Immature natural killer cell (primary cell): ENCODE results near the gene MYRIP. TPM values are rescaled to one million over a fixed set of nuclear protein-coding genes. Genes with fewer than 3 reads are reported as not detected.

Experiments
- DNase-seq, 3 donors: peaks; one replicate each; pipeline ENCODE4 v3.0.0; 2022; ENCODE audit warnings: mixed read lengths in 1 of 3
- H3K27ac Mint-ChIP-seq, 6 donors: one replicate each; pipeline ENCODE4 v1.8.0; 2020; ENCODE audit warnings: mixed read lengths in 6 of 6, mild to moderate bottlenecking in 5 of 6, inconsistent platforms in 4 of 6, moderate library complexity in 3 of 6
- H3K27me3 Mint-ChIP-seq, 3 donors: one replicate each; pipeline ENCODE4 v1.8.0; 2020 to 2021; ENCODE audit warnings: low read depth in 3 of 3, mild to moderate bottlenecking in 3 of 3, mixed read lengths in 3 of 3, moderate library complexity in 3 of 3, inconsistent platforms in 1 of 3
- H3K36me3 Mint-ChIP-seq, 3 donors: one replicate each; pipeline ENCODE4 v1.8.0; 2020; ENCODE audit warnings: mixed read lengths in 3 of 3, inconsistent platforms in 2 of 3, mild to moderate bottlenecking in 2 of 3
- H3K4me1 Mint-ChIP-seq, 2 donors: one replicate each; pipeline ENCODE4 v1.8.0; 2020; ENCODE audit warnings: inconsistent platforms in 2 of 2, mild to moderate bottlenecking in 2 of 2, mixed read lengths in 2 of 2, moderate library complexity in 1 of 2
- H3K4me3 Mint-ChIP-seq, 5 donors: one replicate each; pipeline ENCODE4 v1.8.0; 2020; ENCODE audit warnings: mild to moderate bottlenecking in 5 of 5, mixed read lengths in 5 of 5, inconsistent platforms in 3 of 5, moderate library complexity in 3 of 5
- H3K9me3 Mint-ChIP-seq, 6 donors: one replicate each; pipeline ENCODE4 v1.8.0; 2020; ENCODE audit warnings: mild to moderate bottlenecking in 6 of 6, mixed read lengths in 6 of 6, inconsistent platforms in 4 of 6, moderate library complexity in 3 of 6
- polyA plus RNA-seq, 3 donors: library from polyadenylated mRNA; unstranded; fragments of 300-500 nt; fragmentation: Illumina TruSeq; gene quantifications; one replicate each; pipeline ENCODE4 v1.2.3, GENCODE V29; 2021

MYRIP gene
- polyA plus RNA-seq, 3 donors from 2014 or later, result 0.06 TPM; not detected in 2

DNA sequence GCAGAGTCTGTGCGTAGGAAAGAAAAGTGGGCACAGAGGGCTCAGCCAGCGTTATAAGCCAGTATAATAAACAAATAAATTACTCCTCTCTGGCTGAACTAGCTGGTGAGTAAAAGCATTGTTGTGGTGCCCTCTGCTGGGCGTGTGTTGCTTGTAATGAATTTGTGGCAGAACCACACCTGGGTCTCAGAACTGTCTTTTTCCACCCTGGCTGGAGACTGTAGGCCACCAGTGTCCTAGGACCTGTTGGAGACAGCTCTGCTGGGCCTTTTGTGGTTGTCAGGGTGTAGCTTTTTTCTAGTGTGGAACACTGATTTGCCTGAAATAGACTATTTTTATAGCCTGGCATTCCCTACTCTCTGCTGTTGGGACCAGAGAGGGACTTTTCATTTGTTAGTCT lies 369.6 kb downstream of the MYRIP start:
- Mint-ChIP-seq H3K4me1 (no peaks in the 10 kb centered on the region), H3K36me3 (no peaks in the 10 kb centered on the region), H3K9me3 (no peaks in the 10 kb centered on the region), H3K27me3 (peaks cover 0 to 1% (median 0%) of the 10 kb centered on the region in 3 donors), H3K4me3 (no peak overlapping the region), H3K27ac (no peak overlapping the region)
- peak in 2 of 3 donors; percentile 18 to 21 for DNase-seq

GRCh38 chr3:40181182-40181581 lies 371.8 kb downstream of the MYRIP start:
- Mint-ChIP-seq H3K27me3 (peaks cover 0 to 1% (median 0%) of the 10 kb centered on the region in 3 donors), H3K4me3 (no peak overlapping the region), H3K27ac (no peak overlapping the region), H3K4me1 (peaks cover 0 to 7% of the 10 kb centered on the region in 2 donors), H3K9me3 (no peaks in the 10 kb centered on the region), H3K36me3 (no peaks in the 10 kb centered on the region)
- no peak for DNase-seq

GRCh38 chr3:40185029-40185695 lies 375.8 kb downstream of the MYRIP start:
- DNase-seq, result no peak
- H3K4me3 Mint-ChIP-seq, result no peak overlapping the region
- no peak overlapping the region for H3K27ac Mint-ChIP-seq
- H3K9me3 Mint-ChIP-seq, result no peaks in the 10 kb centered on the region
- peaks cover 0 to 3% (median 0%) of the 10 kb centered on the region in 3 donors for H3K27me3 Mint-ChIP-seq
- peaks cover 0 to 7% of the 10 kb centered on the region in 2 donors for H3K4me1 Mint-ChIP-seq
- H3K36me3 Mint-ChIP-seq, result no peaks in the 10 kb centered on the region

GRCh38 chr3:40186508-40186907 lies 377.1 kb downstream of the MYRIP start:
- no peak overlapping the region for H3K4me3 Mint-ChIP-seq
- H3K4me1 Mint-ChIP-seq, result peaks cover 0 to 7% of the 10 kb centered on the region in 2 donors
- no peak for DNase-seq
- H3K27me3 Mint-ChIP-seq, result peaks cover 0 to 4% (median 3%) of the 10 kb centered on the region in 3 donors
- H3K36me3 Mint-ChIP-seq, result no peaks in the 10 kb centered on the region
- H3K27ac Mint-ChIP-seq, result no peak overlapping the region
- H3K9me3 Mint-ChIP-seq, result no peaks in the 10 kb centered on the region

- Mint-ChIP-seq H3K9me3 (no peaks in the 10 kb centered on the region), H3K4me3 (no peak overlapping the region), H3K4me1 (peaks cover 0 to 7% of the 10 kb centered on the region in 2 donors), H3K36me3 (peaks cover 0 to 3% (median 0%) of the 10 kb centered on the region in 3 donors), H3K27me3 (peaks cover 0 to 7% (median 3%) of the 10 kb centered on the region in 3 donors), H3K27ac (no peak overlapping the region)
- DNase-seq, result no peak
Observed at GRCh38 chr3:40187945-40188344, 378.5 kb downstream of the MYRIP start.

DNA sequence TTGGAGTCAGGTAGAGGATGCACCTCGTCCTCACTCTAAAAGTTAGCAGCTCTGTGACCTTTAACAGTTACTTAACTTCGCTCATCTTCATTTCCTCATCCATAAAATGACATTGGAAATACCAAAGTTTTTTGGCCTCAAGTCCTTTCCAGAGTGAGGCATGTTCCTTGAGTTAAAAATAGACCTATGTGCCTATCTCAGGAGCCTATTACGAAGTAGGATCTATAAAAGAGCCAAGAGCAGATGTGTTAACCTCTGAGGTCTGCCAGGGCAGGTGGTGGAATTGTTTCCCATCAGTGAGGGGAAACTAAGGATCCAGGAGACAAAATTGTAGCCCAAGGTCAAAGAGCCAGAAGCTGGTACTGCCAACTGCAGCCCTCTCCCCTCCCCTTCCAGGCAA lies 379.7 kb downstream of the MYRIP start:
- no peak overlapping the region for H3K4me3 Mint-ChIP-seq
- no peak overlapping the region for H3K27ac Mint-ChIP-seq
- H3K9me3 Mint-ChIP-seq, result no peaks in the 10 kb centered on the region
- H3K27me3 Mint-ChIP-seq, result peaks cover 0 to 7% (median 3%) of the 10 kb centered on the region in 3 donors
- no peak for DNase-seq
- H3K4me1 Mint-ChIP-seq, result peaks cover 0 to 7% of the 10 kb centered on the region in 2 donors
- peaks cover 0 to 3% (median 0%) of the 10 kb centered on the region in 3 donors for H3K36me3 Mint-ChIP-seq

- Mint-ChIP-seq H3K9me3 (no peaks in the 10 kb centered on the region), H3K27ac (no peak overlapping the region), H3K4me1 (peaks cover 0 to 4% of the 10 kb centered on the region in 2 donors), H3K27me3 (peaks cover 0 to 7% (median 3%) of the 10 kb centered on the region in 3 donors), H3K36me3 (peaks cover 0 to 3% (median 0%) of the 10 kb centered on the region in 3 donors), H3K4me3 (no peak overlapping the region)
- no peak for DNase-seq
Observed at GRCh38 chr3:40190056-40190455, 380.6 kb downstream of the MYRIP start.

- H3K27ac Mint-ChIP-seq, result no peak overlapping the region
- H3K4me3 Mint-ChIP-seq, result no peak overlapping the region
- peaks cover 0 to 7% (median 3%) of the 10 kb centered on the region in 3 donors for H3K27me3 Mint-ChIP-seq
- no peaks in the 10 kb centered on the region for H3K9me3 Mint-ChIP-seq
- DNase-seq, result no peak
- H3K36me3 Mint-ChIP-seq, result peaks cover 0 to 3% (median 0%) of the 10 kb centered on the region in 3 donors
- no peaks in the 10 kb centered on the region for H3K4me1 Mint-ChIP-seq
Observed at GRCh38 chr3:40191251-40191650, 381.8 kb downstream of the MYRIP start.

- Mint-ChIP-seq H3K27me3 (peaks cover 0 to 7% (median 3%) of the 10 kb centered on the region in 3 donors), H3K4me3 (no peak overlapping the region), H3K9me3 (no peaks in the 10 kb centered on the region), H3K27ac (peak overlapping the region in 1 of 6 donors; percentile 39), H3K4me1 (no peaks in the 10 kb centered on the region), H3K36me3 (peaks cover 0 to 3% (median 0%) of the 10 kb centered on the region in 3 donors)
- peak; percentile 44 to 47 (median 45) for DNase-seq
Observed at GRCh38 chr3:40191850-40192448, 382.5 kb downstream of the MYRIP start.

GRCh38 chr3:40192628-40193027 lies 383.2 kb downstream of the MYRIP start:
- H3K4me1 Mint-ChIP-seq, result no peaks in the 10 kb centered on the region
- H3K27me3 Mint-ChIP-seq, result peaks cover 0 to 7% (median 3%) of the 10 kb centered on the region in 3 donors
- H3K4me3 Mint-ChIP-seq, result no peak overlapping the region
- no peak for DNase-seq
- no peak overlapping the region for H3K27ac Mint-ChIP-seq
- H3K9me3 Mint-ChIP-seq, result no peaks in the 10 kb centered on the region
- peaks cover 0 to 3% (median 0%) of the 10 kb centered on the region in 3 donors for H3K36me3 Mint-ChIP-seq

- Mint-ChIP-seq H3K27ac (no peak overlapping the region), H3K4me3 (no peak overlapping the region), H3K27me3 (peaks cover 0 to 2% (median 0%) of the 10 kb centered on the region in 3 donors), H3K4me1 (no peaks in the 10 kb centered on the region), H3K36me3 (no peaks in the 10 kb centered on the region), H3K9me3 (no peaks in the 10 kb centered on the region)
- no peak for DNase-seq
Observed at GRCh38 chr3:40196966-40197365, 387.6 kb downstream of the MYRIP start.

GRCh38 chr3:40200692-40201316 lies 391.4 kb downstream of the MYRIP start:
- no peak for DNase-seq
- Mint-ChIP-seq H3K9me3 (no peaks in the 10 kb centered on the region), H3K36me3 (no peaks in the 10 kb centered on the region), H3K27me3 (peaks cover 0 to 2% (median 0%) of the 10 kb centered on the region in 3 donors), H3K27ac (no peak overlapping the region), H3K4me1 (no peaks in the 10 kb centered on the region), H3K4me3 (no peak overlapping the region)

DNA sequence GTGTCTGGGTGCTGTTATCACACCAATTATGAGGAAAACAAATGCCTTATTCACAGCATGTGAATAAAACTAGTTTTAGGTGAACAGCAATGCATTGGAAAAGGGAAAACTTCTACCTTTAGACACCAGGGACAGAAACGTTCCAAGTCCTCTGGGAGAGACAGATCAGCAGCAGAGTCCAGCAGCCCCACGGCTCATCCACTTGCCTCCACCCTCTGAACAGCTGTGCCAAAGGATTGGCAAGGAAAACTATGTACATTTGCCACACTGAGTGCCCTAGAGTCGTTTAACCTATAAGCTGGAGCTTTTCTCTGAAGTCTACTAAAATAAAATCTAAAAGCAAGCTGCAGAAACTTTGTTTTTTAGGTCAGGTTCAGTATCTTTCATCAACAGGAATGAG lies 392.4 kb downstream of the MYRIP start:
- H3K4me1 Mint-ChIP-seq, result no peaks in the 10 kb centered on the region
- peaks cover 0 to 3% (median 2%) of the 10 kb centered on the region in 3 donors for H3K27me3 Mint-ChIP-seq
- H3K27ac Mint-ChIP-seq, result peak overlapping the region in 1 of 6 donors; percentile 2
- H3K9me3 Mint-ChIP-seq, result no peaks in the 10 kb centered on the region
- DNase-seq, result no peak
- no peak overlapping the region for H3K4me3 Mint-ChIP-seq
- no peaks in the 10 kb centered on the region for H3K36me3 Mint-ChIP-seq

DNA sequence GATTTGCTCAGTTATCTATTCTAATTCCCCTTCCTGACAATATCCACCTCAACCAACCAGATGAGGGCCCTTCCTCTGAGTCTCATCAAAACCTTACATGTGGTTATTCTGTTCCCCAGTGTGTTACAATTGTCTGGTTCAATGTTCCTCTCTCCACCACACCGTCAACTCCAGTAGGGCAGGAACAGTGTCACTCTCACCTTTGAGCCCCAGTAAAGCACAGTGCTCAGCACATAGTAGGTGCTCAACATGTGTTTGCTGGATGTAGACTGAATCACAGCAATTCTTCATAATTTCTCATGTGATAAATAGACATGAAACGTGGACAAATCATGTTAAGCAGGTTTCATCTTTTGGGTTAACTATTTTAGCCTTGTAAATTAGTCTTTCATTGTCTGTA lies 397.1 kb downstream of the MYRIP start:
- no peak overlapping the region for H3K27ac Mint-ChIP-seq
- H3K4me3 Mint-ChIP-seq, result no peak overlapping the region
- H3K9me3 Mint-ChIP-seq, result no peaks in the 10 kb centered on the region

More for the DNA sequence above, 397.1 kb downstream of the MYRIP start:
- no peaks in the 10 kb centered on the region for H3K4me1 Mint-ChIP-seq
- no peaks in the 10 kb centered on the region for H3K36me3 Mint-ChIP-seq
- peaks cover 0 to 3% (median 0%) of the 10 kb centered on the region in 3 donors for H3K27me3 Mint-ChIP-seq
- DNase-seq, result no peak
